Measurements from ENCODE around the gene HSP90B1.

HSP90B1 gene

DNA sequence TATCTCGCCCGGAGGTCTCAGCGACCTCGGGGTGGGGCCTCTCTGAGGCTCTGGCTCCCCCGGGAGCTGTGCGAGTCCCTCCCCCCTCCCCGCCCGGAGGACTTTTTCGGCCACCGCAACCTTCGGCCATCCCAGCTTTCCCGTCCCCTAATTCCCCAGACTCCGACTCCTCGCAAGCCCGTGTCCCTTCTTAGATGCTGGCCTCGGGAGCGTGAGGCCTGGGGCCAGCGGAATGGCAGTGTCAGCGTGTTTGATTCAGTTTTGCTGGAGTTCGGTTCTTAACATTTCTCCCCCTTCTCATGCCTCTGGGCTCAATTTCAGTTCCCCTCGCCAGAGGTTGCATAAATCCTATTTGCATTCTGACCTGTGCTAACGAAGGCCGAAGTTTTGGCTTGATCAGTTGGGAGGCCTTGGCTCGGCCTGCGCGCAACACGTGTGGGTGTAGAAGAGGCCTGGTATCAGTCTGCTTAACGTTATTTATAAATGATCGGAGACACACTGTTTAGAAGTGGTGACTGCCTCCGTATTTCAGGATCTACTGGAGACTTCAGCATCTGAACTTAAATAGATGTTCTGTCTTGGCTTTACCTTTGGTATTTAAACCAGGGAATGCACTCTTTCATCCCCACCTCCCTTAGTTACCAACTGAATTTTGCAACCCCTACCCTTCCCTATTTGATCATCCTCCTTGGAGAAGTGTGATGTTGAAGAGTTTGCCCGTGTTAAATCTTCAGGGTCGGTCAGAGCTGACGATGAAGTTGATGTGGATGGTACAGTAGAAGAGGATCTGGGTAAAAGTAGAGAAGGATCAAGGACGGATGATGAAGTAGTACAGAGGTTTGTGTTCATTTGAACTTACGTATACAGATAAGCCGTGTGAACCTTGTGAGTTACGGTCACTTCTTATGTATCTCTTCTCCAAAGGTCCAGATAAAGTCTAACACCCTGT lies 851 bp downstream of the HSP90B1 start:
- H3K4me1 ChIP-seq (ENCODE audit: control insufficient read depth, low read length) = peaks cover 62% of the 10 kb centered on the region
- peaks cover 56% of the 10 kb centered on the region for H3K36me3 ChIP-seq (ENCODE audit: control insufficient read depth, low read length)

DNA sequence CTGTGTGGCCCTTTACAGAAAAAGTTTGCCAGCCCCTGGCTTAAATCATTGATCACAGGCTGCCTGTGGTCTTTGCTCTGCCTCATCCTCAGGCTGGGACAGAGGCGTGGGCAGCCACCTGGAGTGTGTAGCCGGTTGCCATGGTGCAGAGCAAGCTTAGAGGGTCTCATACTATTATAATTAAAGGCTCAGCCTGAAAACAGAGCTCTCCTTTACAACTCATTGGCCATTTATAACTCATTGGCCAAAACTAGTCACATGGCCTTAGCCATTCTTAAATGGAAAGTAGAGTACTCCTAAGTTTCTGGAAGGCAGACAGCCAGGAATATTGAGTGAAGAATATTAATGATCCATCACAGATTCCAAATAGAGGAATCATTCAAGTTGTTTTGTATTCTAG lies 3.0 kb downstream of the HSP90B1 start:
- TF ChIP-seq, protein P1, sequence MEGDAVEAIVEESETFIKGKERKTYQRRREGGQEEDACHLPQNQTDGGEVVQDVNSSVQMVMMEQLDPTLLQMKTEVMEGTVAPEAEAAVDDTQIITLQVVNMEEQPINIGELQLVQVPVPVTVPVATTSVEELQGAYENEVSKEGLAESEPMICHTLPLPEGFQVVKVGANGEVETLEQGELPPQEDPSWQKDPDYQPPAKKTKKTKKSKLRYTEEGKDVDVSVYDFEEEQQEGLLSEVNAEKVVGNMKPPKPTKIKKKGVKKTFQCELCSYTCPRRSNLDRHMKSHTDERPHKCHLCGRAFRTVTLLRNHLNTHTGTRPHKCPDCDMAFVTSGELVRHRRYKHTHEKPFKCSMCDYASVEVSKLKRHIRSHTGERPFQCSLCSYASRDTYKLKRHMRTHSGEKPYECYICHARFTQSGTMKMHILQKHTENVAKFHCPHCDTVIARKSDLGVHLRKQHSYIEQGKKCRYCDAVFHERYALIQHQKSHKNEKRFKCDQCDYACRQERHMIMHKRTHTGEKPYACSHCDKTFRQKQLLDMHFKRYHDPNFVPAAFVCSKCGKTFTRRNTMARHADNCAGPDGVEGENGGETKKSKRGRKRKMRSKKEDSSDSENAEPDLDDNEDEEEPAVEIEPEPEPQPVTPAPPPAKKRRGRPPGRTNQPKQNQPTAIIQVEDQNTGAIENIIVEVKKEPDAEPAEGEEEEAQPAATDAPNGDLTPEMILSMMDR (IDR thresholded peaks at IDR 0.05; ENCODE audit: low read depth, low read length, poor library complexity, severe bottlenecking) = no peak
- no peak for TF ChIP-seq EZH2phosphoT487 (IDR thresholded peaks at IDR 0.05; ENCODE audit: borderline replicate concordance, low read length)
- Histone ChIP-seq H3K27ac (ENCODE audit: low read depth, low read length) (no peak overlapping the region), H3K4me3 (ENCODE audit: low read length) (no peak overlapping the region), H3K9me3 (ENCODE audit: control insufficient read depth, insufficient read depth, low read length) (no peaks in the 10 kb centered on the region), H3F3A (ENCODE audit: control insufficient read depth, insufficient read depth) (peaks cover 14% of the 10 kb centered on the region), H3K9me2 (replicated peaks; ENCODE audit: control insufficient read depth, low read length) (no peaks in the 10 kb centered on the region), H3K4me1 (ENCODE audit: control insufficient read depth, low read length) (peaks cover 59% of the 10 kb centered on the region), H3K79me2 (ENCODE audit: control insufficient read depth, low read length) (peaks cover 63% of the 10 kb centered on the region), H3K36me3 (ENCODE audit: control insufficient read depth, low read length) (peaks cover 78% of the 10 kb centered on the region), H4K20me1 (ENCODE audit: control insufficient read depth, insufficient read depth, low read depth, low read length) (peaks cover 16% of the 10 kb centered on the region), H3K27me3 (ENCODE audit: control insufficient read depth, low read length) (no peaks in the 10 kb centered on the region), H3K4me2 (ENCODE audit: low read length) (peak overlapping the region; percentile 96)

More for the DNA sequence above, 851 bp downstream of the HSP90B1 start:
- TF ChIP-seq EZH2phosphoT487 (IDR thresholded peaks at IDR 0.05; ENCODE audit: borderline replicate concordance, low read length) = no peak
- TF ChIP-seq, protein P1 (IDR thresholded peaks at IDR 0.05; ENCODE audit: low read depth, low read length, poor library complexity, severe bottlenecking) = no peak
- Histone ChIP-seq H3K27ac (ENCODE audit: low read depth, low read length) (peak overlapping the region; percentile 55), H3K9me3 (ENCODE audit: control insufficient read depth, insufficient read depth, low read length) (no peaks in the 10 kb centered on the region), H3K9me2 (replicated peaks; ENCODE audit: control insufficient read depth, low read length) (no peaks in the 10 kb centered on the region), H3K27me3 (ENCODE audit: control insufficient read depth, low read length) (0 out of 2 replicates have a peak, but pooled peaks cover 5% of the 10 kb centered on the region), H3F3A (ENCODE audit: control insufficient read depth, insufficient read depth) (peaks cover 15% of the 10 kb centered on the region), H3K4me2 (ENCODE audit: low read length) (peak overlapping the region; percentile 96), H4K20me1 (ENCODE audit: control insufficient read depth, insufficient read depth, low read depth, low read length) (peaks cover 16% of the 10 kb centered on the region), H3K4me3 (ENCODE audit: low read length) (peak overlapping the region; percentile 99), H3K79me2 (ENCODE audit: control insufficient read depth, low read length) (peaks cover 57% of the 10 kb centered on the region)

DNA sequence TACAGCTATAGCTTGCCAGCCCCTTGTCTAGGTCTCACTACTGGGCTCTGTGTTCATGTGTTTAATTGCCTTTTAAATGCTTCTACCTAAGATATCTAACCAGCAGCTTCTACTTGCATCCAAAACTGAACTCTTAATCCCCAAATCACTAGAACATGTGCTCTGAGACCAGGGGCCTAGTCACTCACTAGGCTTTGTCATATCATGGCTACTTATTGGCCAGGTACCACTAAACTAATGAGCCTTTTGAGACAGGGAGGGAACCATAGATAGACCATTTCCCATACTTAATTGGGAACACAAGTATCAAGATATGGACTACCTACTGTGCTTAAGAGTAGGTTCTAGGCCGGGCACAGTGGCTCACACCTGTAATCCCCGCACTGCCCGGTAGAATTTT lies 6.5 kb downstream of the HSP90B1 start:
- Histone ChIP-seq H3K36me3 (ENCODE audit: control insufficient read depth, low read length) (peaks cover 99% of the 10 kb centered on the region), H3K27ac (ENCODE audit: low read depth, low read length) (no peak overlapping the region), H3K4me2 (ENCODE audit: low read length) (no peak overlapping the region), H4K20me1 (ENCODE audit: control insufficient read depth, insufficient read depth, low read depth, low read length) (peaks cover 9% of the 10 kb centered on the region), H3K9me2 (replicated peaks; ENCODE audit: control insufficient read depth, low read length) (no peaks in the 10 kb centered on the region), H3K4me3 (ENCODE audit: low read length) (no peak overlapping the region), H3K9me3 (ENCODE audit: control insufficient read depth, insufficient read depth, low read length) (no peaks in the 10 kb centered on the region), H3K4me1 (ENCODE audit: control insufficient read depth, low read length) (peaks cover 35% of the 10 kb centered on the region), H3K27me3 (ENCODE audit: control insufficient read depth, low read length) (no peaks in the 10 kb centered on the region), H3K79me2 (ENCODE audit: control insufficient read depth, low read length) (peaks cover 48% of the 10 kb centered on the region), H3F3A (ENCODE audit: control insufficient read depth, insufficient read depth) (peaks cover 9% of the 10 kb centered on the region)
- TF ChIP-seq EZH2phosphoT487 (IDR thresholded peaks at IDR 0.05; ENCODE audit: borderline replicate concordance, low read length) = no peak
- TF ChIP-seq, protein P1 (IDR thresholded peaks at IDR 0.05; ENCODE audit: low read depth, low read length, poor library complexity, severe bottlenecking) = no peak

All from DOHH2 (cell line).